ENCODE results near the gene PLXDC2.

Gene PLXDC2

GRCh38 chr10:20240643-20241042 is 424.4 kb downstream of the PLXDC2 start:
- Histone ChIP-seq H3K36me3 (ENCODE audit: control insufficient read depth, low read length) (no peaks in the 10 kb centered on the region), H3K9me3 (ENCODE audit: control insufficient read depth, insufficient read depth, low read length) (no peaks in the 10 kb centered on the region), H3K27me3 (ENCODE audit: control insufficient read depth, low read length) (no peaks in the 10 kb centered on the region), H3K4me1 (ENCODE audit: control insufficient read depth, low read length) (no peaks in the 10 kb centered on the region), H4K20me1 (ENCODE audit: control insufficient read depth, insufficient read depth, low read depth, low read length) (no peaks in the 10 kb centered on the region), H3K27ac (ENCODE audit: low read depth, low read length) (no peak overlapping the region), H3K9me2 (replicated peaks; ENCODE audit: control insufficient read depth, low read length) (no peaks in the 10 kb centered on the region), H3F3A (ENCODE audit: control insufficient read depth, insufficient read depth) (no peaks in the 10 kb centered on the region), H3K4me2 (ENCODE audit: low read length) (no peak overlapping the region), H3K4me3 (ENCODE audit: low read length) (no peak overlapping the region), H3K79me2 (ENCODE audit: control insufficient read depth, low read length) (no peaks in the 10 kb centered on the region)
- TF ChIP-seq EZH2phosphoT487 (IDR thresholded peaks at IDR 0.05; ENCODE audit: borderline replicate concordance, low read length) = no peak
- TF ChIP-seq CTCF (IDR thresholded peaks at IDR 0.05; ENCODE audit: low read depth, low read length, poor library complexity, severe bottlenecking) = no peak

GRCh38 chr10:20247454-20247853 is 431.2 kb downstream of the PLXDC2 start:
- no peaks in the 10 kb centered on the region for H3K4me1 ChIP-seq (ENCODE audit: control insufficient read depth, low read length)
- H3K36me3 ChIP-seq (ENCODE audit: control insufficient read depth, low read length) = no peaks in the 10 kb centered on the region
- H3K27me3 ChIP-seq (ENCODE audit: control insufficient read depth, low read length) = no peaks in the 10 kb centered on the region
- H3F3A ChIP-seq (ENCODE audit: control insufficient read depth, insufficient read depth) = no peaks in the 10 kb centered on the region
- no peak for TF ChIP-seq EZH2phosphoT487 (IDR thresholded peaks at IDR 0.05; ENCODE audit: borderline replicate concordance, low read length)
- H3K27ac ChIP-seq (ENCODE audit: low read depth, low read length) = no peak overlapping the region
- no peak overlapping the region for H3K4me2 ChIP-seq (ENCODE audit: low read length)
- no peaks in the 10 kb centered on the region for H3K79me2 ChIP-seq (ENCODE audit: control insufficient read depth, low read length)
- no peak overlapping the region for H3K4me3 ChIP-seq (ENCODE audit: low read length)
- no peaks in the 10 kb centered on the region; the same call in 1 of the 2 replicates for H3K9me3 ChIP-seq (ENCODE audit: control insufficient read depth, insufficient read depth, low read length)
- no peaks in the 10 kb centered on the region for H3K9me2 ChIP-seq (replicated peaks; ENCODE audit: control insufficient read depth, low read length)
- no peaks in the 10 kb centered on the region for H4K20me1 ChIP-seq (ENCODE audit: control insufficient read depth, insufficient read depth, low read depth, low read length)

GRCh38 chr10:20247891-20248708 is 431.9 kb downstream of the PLXDC2 start:
- no peaks in the 10 kb centered on the region; the same call in 1 of the 2 replicates for H3K9me3 ChIP-seq (ENCODE audit: control insufficient read depth, insufficient read depth, low read length)
- no peaks in the 10 kb centered on the region for H3K27me3 ChIP-seq (ENCODE audit: control insufficient read depth, low read length)
- no peak overlapping the region for H3K4me2 ChIP-seq (ENCODE audit: low read length)
- no peak overlapping the region for H3K4me3 ChIP-seq (ENCODE audit: low read length)
- no peaks in the 10 kb centered on the region for H3K36me3 ChIP-seq (ENCODE audit: control insufficient read depth, low read length)
- H3K4me1 ChIP-seq (ENCODE audit: control insufficient read depth, low read length) = no peaks in the 10 kb centered on the region
- H3K79me2 ChIP-seq (ENCODE audit: control insufficient read depth, low read length) = no peaks in the 10 kb centered on the region
- TF ChIP-seq EZH2phosphoT487 (IDR thresholded peaks at IDR 0.05; ENCODE audit: borderline replicate concordance, low read length) = no peak
- no peak for TF ChIP-seq CTCF (IDR thresholded peaks at IDR 0.05; ENCODE audit: low read depth, low read length, poor library complexity, severe bottlenecking)
- no peaks in the 10 kb centered on the region for H3F3A ChIP-seq (ENCODE audit: control insufficient read depth, insufficient read depth)
- no peaks in the 10 kb centered on the region for H3K9me2 ChIP-seq (replicated peaks; ENCODE audit: control insufficient read depth, low read length)
- H3K27ac ChIP-seq (ENCODE audit: low read depth, low read length) = no peak overlapping the region
- no peaks in the 10 kb centered on the region for H4K20me1 ChIP-seq (ENCODE audit: control insufficient read depth, insufficient read depth, low read depth, low read length)

- no peak overlapping the region for H3K4me2 ChIP-seq (ENCODE audit: low read length)
- no peak for TF ChIP-seq CTCF (IDR thresholded peaks at IDR 0.05; ENCODE audit: low read depth, low read length, poor library complexity, severe bottlenecking)
- no peaks in the 10 kb centered on the region for H3K9me2 ChIP-seq (replicated peaks; ENCODE audit: control insufficient read depth, low read length)
- no peak overlapping the region for H3K27ac ChIP-seq (ENCODE audit: low read depth, low read length)
- H3K4me1 ChIP-seq (ENCODE audit: control insufficient read depth, low read length) = no peaks in the 10 kb centered on the region
- no peaks in the 10 kb centered on the region for H4K20me1 ChIP-seq (ENCODE audit: control insufficient read depth, insufficient read depth, low read depth, low read length)
- no peaks in the 10 kb centered on the region for H3K36me3 ChIP-seq (ENCODE audit: control insufficient read depth, low read length)
- no peaks in the 10 kb centered on the region for H3K27me3 ChIP-seq (ENCODE audit: control insufficient read depth, low read length)
- H3K79me2 ChIP-seq (ENCODE audit: control insufficient read depth, low read length) = no peaks in the 10 kb centered on the region
- H3F3A ChIP-seq (ENCODE audit: control insufficient read depth, insufficient read depth) = no peaks in the 10 kb centered on the region
- no peak overlapping the region for H3K4me3 ChIP-seq (ENCODE audit: low read length)
- no peaks in the 10 kb centered on the region; the same call in 1 of the 2 replicates for H3K9me3 ChIP-seq (ENCODE audit: control insufficient read depth, insufficient read depth, low read length)
Measured at GRCh38 chr10:20254078-20254477, 437.8 kb downstream of the PLXDC2 start.
